Epithelial cell of proximal tubule (primary cell): ENCODE measurements around the gene EPN3. TPM values are rescaled to one million over a fixed set of nuclear protein-coding genes. Genes with fewer than 3 reads are reported as not detected.

ENCODE experiments used
- DNase-seq: peaks from one replicate; pipeline ENCODE4 v3.0.0-alpha.2; 2011; ENCODE audit warnings: low read depth
- H3K4me3 ChIP-seq: 2 replicates; pipeline ENCODE4 v1.5.1; 2011; ENCODE audit warnings: low read depth, mild to moderate bottlenecking, low read length
- CTCF ChIP-seq: conservative IDR thresholded peaks from 2 replicates; pipeline ENCODE4 v1.5.1; 2012; ENCODE audit warnings: low read depth, mild to moderate bottlenecking, low read length
- total RNA-seq: library from RNA; depleted of rRNA; stranded (reverse); fragments of >200 nt; gene quantifications from 2 replicates; pipeline ENCODE4 v1.2.3, GENCODE V29; 2015

The EPN3 gene
- total RNA-seq, 1 donor from 2014 or later: 2.8 TPM

GRCh38 chr17:50523208-50523607 lies 9.3 kb upstream of the EPN3 start:
- TF ChIP-seq CTCF: no peak
- no peak for DNase-seq
- no peak overlapping the region for H3K4me3 ChIP-seq

- TF ChIP-seq CTCF: no peak
- DNase-seq: no peak
These were observed 7.7 kb upstream of the EPN3 start for GRCh38 chr17:50524838-50525237.

GRCh38 chr17:50527155-50527762 lies 5.3 kb upstream of the EPN3 start:
- H3K4me3 ChIP-seq: no peak overlapping the region
- TF ChIP-seq CTCF: no peak
- no peak for DNase-seq

More at GRCh38 chr17:50524838-50525237, 7.7 kb upstream of the EPN3 start:
- H3K4me3 ChIP-seq: no peak overlapping the region

- H3K4me3 ChIP-seq: no peak overlapping the region
- no peak for TF ChIP-seq CTCF
- no peak for DNase-seq
These were observed 4.5 kb upstream of the EPN3 start for GRCh38 chr17:50527949-50528474.

- H3K4me3 ChIP-seq: no peak overlapping the region
- DNase-seq: no peak
- TF ChIP-seq CTCF: no peak
These were observed 2.7 kb upstream of the EPN3 start for GRCh38 chr17:50529849-50530248.

GRCh38 chr17:50531428-50532025 lies 1.0 kb upstream of the EPN3 start:
- TF ChIP-seq CTCF: no peak
- no peak overlapping the region for H3K4me3 ChIP-seq
- no peak for DNase-seq

- H3K4me3 ChIP-seq: no peak overlapping the region
- TF ChIP-seq CTCF: no peak
- DNase-seq: no peak
These were observed 650 bp downstream of the EPN3 start for GRCh38 chr17:50533185-50533584.
